GM21360 (cell line): ENCODE results near the gene ARFGEF2.

ENCODE experiments used
- ATAC-seq: cut with Tn5 transposase; IDR thresholded peaks from one replicate; pipeline ENCODE4 v1.9.1; 2021; ENCODE audit warnings: mild to moderate bottlenecking, moderate library complexity; ENCODE audit not compliant: unreplicated experiment

ARFGEF2 gene

DNA sequence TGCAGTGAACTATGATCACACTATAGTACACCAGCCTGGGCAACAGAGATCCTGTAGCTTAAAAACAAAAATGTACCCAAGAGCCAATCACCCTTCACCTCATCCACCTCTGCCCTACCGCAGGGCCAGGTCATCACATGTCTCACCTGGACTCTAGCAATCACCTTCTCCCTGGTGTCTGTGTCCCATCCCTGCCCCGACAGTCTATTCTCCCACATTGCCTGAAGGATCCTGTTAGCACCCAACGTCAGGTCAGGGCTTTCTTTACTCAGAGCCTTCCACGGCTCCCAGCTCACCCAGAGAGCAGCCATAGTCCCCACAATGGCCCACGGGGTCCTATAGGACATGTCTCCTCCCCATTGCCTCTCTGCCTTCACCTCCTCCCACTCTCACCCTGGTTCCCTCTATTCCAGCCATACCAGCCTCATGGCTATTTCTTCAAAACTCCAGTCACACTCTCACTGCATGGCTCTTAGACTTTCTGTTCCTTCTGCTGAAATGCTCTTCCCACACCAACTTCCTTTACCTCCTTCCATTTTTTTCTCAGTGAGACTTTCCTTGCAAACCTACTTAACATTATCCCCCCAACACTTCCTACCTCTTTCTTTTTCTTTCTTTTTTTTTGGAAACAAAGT, 22.5 kb upstream of the ARFGEF2 start:
- ATAC-seq = no peak

GRCh38 chr20:48899881-48900280, 21.6 kb upstream of the ARFGEF2 start:
- no peak for ATAC-seq

DNA sequence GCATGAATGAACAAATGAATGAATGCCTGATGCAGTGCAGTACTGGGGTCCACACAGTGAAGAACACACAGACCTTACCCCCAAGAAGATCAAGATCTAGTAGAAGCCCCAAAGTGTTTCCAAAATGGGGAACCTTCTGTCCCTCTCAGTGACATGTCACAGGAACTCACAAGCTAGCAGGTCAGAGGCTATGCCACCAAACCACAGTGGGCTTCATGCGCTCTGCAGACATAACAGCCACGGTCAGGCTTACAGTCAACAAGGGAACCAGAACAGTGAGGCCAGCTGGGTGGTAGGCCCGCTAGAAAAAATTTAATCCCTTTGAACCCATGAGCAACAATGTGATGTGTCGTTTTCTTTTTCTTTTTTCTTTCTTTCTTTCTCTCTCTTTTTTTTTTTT, 20.2 kb upstream of the ARFGEF2 start:
- ATAC-seq = no peak

GRCh38 chr20:48903705-48904104, 17.8 kb upstream of the ARFGEF2 start:
- no peak for ATAC-seq

DNA sequence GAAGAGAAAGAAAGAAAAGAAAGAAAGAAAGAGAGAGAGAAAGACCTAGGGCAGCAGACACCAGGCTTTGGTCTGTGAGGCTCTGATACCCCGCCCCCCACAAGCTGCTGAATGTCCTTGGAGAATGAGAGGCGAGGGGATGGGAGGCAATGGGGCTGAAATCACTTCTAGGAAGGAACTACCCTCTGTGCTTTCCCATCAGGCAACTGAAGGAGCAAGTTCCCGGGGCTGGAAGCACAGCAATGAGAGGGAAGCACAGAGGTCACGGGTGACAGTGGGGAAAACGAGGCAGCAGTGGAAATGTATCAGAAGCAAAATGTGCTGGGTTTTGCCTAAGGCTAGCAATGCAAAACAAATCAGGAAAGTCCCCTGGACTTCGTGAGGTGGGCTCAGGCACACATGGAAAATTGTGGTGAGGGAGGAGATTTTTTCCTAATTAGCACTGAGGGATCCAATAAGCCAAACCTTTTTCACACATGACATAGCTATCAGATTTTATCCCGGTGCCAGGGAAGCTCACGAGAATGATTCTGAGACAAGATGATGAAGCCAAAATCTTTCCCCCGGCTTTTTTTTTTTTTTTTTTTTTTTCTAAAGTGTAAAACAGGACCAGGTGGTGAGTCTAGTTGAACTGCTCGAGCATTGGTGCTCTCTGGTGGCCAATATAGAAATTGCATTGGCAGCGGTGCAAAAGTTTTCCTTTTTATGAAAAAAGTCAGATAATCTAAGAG, 16.8 kb upstream of the ARFGEF2 start:
- no peak for ATAC-seq

DNA sequence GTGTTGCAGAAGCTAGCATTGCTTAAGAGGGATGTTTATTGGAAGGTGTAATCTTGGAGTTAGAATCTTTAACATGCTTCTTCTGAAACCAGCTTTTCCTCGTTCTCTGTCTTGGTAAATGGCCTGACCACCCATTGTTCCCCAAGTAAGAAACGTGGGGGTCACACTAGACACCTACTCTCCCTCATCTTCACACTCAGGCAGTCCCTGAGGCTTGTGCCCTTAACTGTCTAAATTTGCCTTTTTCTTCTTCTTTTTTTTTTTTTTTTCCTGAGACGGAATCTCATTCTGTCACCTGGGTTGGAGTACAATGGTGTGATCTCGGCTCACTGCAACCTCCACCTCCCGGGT, 16.2 kb upstream of the ARFGEF2 start:
- ATAC-seq = no peak

GRCh38 chr20:48906221-48906877, 15.2 kb upstream of the ARFGEF2 start:
- ATAC-seq = no peak

- no peak for ATAC-seq
These were observed 12.7 kb upstream of the ARFGEF2 start for GRCh38 chr20:48908656-48909319.

DNA sequence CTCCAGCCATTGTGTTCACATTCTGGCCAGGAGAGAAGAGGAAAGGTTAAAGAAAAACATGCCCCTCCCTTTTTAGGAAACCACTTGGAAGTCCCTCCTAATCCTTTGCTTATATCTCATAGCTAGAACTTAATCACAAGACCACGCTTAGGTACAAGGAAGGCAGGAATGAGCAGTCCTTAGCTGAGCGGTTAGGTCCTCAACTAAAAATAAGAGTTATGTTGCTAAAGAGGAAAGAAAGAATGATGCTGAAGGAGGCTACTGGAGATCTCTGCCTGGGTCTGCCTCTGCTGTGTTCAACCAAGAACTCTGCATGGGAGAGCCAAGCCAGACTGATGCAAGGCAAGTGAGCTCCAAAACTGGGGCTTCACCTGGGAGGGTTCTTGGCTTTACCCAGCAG, 11.6 kb upstream of the ARFGEF2 start:
- ATAC-seq = no peak

DNA sequence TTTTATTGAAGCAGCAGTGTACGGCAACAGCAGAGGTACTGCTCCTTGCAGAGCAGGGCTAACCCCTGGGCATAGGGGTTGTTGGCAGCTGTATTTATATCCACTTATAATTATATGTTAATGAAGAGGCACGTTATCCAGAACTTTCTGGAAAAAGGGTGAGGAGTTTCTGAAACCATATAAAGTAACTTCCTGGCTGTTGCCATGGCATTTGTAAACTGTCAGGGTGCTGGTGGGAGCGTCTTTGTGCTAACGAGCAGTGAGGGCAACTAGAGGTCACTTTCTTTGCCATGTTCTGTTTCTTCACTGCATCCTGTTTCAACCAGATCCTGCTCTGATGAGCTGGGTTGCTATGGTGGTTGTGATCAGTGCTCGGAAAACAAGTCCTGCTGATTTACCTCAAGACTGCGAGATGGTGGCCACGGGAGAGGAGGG, 11.1 kb upstream of the ARFGEF2 start:
- no peak for ATAC-seq

- peak; percentile 60 for ATAC-seq
These were observed 9.4 kb upstream of the ARFGEF2 start for GRCh38 chr20:48912065-48912464.

DNA sequence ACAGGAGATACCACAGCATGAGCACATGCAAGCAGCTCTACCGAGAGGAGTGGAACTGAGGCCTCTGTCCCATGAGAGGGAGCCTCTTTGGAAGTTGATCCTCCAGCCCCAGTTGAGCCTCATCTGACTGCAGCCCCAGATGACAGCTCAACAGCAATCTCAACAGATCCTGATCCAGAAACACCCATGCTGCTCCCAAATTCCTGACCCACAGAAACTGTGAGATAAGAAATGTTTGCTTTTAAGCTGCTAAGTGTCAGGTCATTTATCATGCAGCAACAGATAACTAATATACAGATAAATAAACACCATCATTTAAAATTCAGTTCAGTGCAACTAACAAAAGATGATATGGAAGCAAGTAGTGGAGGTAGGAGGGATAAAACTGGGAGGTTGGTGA, 4.8 kb upstream of the ARFGEF2 start:
- no peak for ATAC-seq

DNA sequence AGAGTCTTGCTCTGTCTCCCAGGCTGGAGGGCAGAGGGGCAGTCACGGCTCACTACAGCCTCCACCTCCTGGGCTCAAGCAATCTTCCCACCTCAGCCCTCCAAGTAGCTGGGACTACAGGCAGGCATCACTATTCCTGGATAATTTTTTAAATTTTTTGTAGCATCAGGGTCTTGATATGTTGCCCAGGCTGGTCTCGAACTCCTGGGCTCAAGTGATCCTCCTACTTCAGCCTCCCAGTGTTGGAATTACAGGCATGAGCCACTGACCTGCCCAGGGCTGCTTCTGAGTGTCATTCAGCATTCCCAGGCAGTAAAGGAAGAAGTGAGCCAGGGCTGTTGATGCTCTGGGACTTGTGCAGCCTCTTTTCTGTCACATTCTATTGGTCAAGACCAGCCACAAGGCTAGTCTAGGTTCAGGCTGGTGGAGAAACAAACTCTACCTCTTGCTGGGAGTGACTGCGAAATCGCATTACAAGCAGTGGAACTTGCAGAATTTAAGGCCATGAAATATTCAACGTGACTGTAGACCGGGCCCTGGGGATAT, 2.1 kb upstream of the ARFGEF2 start:
- ATAC-seq = no peak

- ATAC-seq = no peak
These were observed 1.5 kb upstream of the ARFGEF2 start for GRCh38 chr20:48919882-48920526.

- no peak for ATAC-seq
These were observed 864 bp upstream of the ARFGEF2 start for GRCh38 chr20:48920527-48921167.

GRCh38 chr20:48921883-48922820, 641 bp downstream of the ARFGEF2 start:
- ATAC-seq = peak; percentile 26

- no peak for ATAC-seq
These were observed 1.7 kb downstream of the ARFGEF2 start for GRCh38 chr20:48923149-48923718.

- ATAC-seq = no peak
These were observed 3.2 kb downstream of the ARFGEF2 start for GRCh38 chr20:48924756-48925109.

DNA sequence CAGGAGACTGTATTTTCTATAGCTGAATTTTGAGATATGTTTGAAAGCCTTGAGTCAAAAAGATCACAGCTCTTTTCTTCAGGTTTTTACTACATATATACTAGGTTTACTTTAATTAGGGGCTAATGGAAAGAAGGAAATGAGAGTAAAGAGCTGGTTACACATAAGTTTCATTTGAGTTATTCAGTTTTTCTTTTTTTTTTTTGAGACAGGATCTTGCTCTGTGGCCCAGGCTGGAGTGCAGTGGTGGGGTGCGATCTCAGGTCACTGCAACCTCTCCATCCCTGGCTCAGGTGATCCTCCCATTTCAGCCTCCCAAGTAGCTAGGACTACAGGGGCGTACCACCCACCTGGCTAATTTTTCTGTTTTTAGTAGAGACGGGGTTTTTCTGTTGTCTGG, 4.8 kb downstream of the ARFGEF2 start:
- ATAC-seq = no peak
